DMS 273 (cell line): ENCODE measurements around the gene ZNF22.
"Not testable (repeated sequence)": the region's sequence is repeated elsewhere in the genome, so short reads cannot be mapped to it uniquely, and the experiment has no call there.

ENCODE experiments used
- DNase-seq: peaks from one replicate; lab custom pipeline; 2025; ENCODE audit not compliant: unreplicated experiment; lab: John Stamatoyannopoulos, UW

The ZNF22 gene

DNA sequence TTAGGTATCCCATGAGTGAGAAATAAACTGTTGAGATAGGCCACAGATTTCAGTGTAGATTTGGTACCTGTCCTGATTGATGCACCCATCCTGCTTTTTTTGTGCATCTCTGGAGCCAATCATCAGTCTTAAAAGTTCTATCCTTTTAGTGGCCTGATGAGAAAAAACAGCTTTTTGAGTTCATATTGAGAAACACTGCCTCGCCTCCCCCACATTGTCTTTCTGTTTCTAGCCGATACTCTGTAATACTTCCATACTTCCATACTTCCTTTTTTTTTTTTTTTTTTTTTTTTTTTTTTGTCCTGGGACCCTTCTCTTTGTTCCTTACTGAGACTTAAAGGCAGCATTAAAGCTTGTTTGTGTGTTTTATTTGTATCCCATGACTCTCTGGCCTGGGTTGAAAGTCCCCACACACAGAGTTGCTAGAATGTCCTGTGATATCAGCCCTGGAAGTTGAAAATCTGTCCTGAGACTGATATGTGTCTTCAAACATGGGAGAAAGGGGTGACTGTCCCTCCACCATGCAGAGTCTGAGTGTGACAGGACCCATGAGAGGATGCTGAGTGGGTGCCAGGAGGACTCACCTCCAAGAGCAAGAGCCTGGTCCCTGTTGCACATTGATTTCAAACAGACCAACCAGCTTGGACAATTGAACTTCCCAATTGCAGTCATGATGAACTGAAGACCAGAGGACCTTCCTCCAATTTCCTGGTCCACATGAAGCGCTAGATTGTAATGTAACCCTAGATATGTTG is 5.7 kb downstream of the ZNF22 start:
- DNase-seq: no peak

DNA sequence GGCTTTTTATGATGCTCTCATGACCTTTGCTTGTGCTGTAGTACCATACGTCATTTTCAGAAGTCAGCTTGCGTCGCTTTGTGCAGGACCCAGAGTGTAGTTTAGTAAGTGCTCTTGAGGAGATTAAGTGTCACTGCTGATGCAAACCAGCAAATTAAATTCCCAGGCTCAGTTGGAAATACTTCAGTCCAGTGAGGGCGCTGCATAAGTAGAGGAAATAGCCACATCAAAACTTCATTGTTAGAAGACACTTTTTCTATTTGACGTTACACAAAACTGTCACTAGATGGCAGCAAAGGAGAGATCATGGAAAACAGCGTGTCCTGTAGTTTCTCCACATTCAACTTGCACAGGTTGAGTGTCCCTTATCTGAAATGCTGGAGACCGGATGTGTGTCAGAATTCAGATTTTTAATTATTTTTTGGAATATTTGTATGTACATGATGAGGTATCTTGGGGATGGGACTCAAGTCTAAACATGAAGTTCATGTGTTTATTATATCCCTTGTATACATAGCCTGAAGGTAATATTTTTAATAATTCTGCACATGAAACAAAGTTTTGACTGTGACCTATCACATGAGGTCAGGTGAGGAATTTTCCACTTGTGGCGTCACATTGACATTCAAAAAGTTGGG is 7.9 kb downstream of the ZNF22 start:
- peak; percentile 85 for DNase-seq

DNA sequence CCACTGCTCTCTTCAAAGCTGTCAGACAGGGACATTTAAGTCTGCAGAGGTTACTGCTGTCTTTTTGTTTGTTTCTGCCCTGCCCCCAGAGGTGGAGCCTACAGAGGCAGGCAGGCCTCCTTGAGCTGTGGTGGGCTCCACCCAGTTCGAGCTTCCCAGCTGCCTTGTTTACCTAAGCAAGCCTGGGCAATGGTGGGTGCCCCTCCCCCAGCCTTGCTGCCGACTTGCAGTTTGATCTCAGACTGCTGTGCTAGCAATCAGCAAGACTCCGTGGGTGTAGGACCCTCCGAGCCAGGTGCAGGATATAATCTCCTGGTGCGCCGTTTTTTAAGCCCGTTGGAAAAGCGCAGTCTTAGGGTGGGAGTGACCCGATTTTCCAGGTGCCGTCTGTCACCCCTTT is 13.8 kb downstream of the ZNF22 start:
- DNase-seq: not testable (repeated sequence)

DNA sequence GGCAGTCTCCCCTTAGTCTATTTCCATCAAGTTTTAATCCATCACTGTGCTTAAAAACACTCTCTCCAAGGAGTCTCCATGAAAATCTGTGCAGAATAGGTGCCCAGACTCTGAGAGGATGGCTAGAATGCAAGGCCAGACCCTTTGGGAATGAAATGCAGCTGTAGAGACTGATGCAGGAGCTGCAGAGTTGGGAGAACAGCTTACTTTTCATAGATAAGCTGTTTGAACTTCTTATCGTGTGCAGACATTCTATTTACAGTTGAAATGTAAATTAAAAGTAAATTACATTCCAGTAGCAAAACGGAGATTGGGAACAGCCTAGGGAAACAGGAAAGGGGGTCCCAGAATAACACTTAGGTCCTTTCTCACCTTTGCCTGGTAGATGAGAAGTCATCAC is 14.9 kb downstream of the ZNF22 start:
- DNase-seq: no peak

DNA sequence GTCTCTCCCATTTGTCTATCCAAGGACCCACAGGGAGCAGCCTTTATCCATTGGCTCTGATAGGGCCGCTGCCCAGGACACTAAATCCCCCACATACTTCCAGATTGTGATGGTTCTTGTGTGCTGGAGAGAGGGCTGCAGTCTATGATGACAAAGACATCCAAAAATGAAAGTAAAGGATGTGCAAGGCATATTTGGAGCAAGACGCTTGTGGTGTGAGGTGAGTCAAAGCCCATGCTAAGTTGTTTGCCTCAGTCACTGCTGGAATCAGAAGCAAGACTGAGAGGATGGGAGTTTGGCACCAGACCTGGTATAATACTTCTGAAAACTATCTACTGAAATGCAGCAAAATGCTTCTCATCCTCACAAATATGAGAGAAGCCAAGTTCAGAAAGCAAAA is 22.7 kb downstream of the ZNF22 start:
- no peak for DNase-seq

DNA sequence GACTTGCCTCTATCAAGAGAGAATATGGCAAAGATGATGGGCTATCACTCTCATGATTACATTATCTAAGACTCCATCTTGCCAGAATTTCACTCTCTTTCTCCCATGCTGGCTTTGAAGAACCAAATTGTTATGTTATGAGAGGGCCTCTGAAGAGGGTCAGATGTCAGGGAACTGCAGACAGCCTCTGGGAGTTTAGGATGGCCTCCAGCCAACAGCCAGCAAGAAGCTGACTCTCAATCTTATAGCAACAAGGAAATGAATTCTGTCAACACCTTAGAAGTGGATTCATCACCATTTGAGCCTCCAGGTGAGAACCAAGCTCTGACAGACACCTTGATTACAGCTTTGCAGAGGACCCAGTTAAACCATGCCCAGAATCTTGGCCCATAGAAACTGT is 33.6 kb downstream of the ZNF22 start:
- no peak for DNase-seq

DNA sequence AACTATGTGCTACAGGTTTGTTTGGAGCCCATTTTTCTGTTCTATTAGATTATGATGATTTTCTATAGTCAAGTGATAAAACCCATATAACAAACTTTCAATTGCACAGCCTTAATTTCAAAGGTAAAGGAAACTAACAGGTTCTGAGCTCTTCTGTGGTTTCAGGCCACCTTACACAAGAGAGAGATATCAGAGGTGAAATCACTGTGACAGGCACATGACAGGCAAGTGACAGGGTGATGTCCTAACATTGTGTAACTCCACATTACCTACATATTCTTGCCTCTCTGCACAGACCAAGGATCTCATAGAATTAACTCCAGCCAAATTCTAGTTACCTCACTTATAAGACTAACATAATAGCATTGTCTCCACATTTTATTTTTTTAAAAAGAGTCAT is 35.0 kb downstream of the ZNF22 start:
- no peak for DNase-seq

DNA sequence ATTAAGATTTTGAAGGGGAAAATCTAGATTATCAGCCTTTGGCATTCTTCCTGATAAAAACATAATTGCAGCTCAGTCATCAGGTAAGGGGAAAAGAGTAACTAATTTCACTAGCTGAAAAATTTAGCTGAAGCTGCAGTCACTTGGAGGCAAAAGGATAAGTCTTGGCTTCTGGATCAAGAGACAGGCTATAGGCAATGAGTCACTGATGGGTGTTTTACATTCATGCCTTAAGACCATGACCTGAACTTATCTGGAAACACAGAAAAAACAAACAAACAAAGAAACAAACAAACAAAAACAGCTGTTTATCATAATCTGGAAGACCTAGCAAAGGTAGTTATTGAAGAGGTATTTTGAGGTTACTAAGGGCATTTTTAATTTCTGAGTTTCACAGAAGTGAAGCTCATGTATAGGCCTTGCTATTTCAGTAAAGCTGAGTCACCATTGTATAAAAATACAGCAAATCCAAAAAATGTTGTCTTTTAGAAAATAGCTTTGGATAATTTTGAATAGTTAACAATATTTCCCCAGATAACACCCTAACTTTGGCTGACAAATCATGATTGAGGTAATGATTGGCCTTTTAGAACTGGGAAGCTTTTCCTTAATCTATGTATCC is 40.3 kb downstream of the ZNF22 start:
- DNase-seq: no peak

DNA sequence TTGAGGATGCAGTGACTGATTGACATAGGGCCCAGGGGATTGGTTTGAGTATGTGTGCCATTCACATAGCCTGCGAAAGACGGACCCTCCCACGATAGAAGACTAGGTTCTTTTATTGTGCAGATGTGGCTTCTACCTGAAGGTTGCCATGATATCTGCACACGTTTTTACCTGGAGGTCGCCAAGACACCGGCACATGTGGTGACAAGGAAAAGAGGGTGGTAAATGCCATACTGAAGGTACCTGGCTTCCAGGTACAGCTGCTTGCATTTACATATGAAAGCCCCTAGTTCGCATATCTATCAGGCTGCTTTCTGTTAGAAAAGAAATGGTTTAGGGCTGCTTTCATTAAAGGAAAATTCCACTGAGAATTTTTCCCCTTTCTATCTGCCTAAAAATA is 43.6 kb downstream of the ZNF22 start:
- DNase-seq: no peak

DNA sequence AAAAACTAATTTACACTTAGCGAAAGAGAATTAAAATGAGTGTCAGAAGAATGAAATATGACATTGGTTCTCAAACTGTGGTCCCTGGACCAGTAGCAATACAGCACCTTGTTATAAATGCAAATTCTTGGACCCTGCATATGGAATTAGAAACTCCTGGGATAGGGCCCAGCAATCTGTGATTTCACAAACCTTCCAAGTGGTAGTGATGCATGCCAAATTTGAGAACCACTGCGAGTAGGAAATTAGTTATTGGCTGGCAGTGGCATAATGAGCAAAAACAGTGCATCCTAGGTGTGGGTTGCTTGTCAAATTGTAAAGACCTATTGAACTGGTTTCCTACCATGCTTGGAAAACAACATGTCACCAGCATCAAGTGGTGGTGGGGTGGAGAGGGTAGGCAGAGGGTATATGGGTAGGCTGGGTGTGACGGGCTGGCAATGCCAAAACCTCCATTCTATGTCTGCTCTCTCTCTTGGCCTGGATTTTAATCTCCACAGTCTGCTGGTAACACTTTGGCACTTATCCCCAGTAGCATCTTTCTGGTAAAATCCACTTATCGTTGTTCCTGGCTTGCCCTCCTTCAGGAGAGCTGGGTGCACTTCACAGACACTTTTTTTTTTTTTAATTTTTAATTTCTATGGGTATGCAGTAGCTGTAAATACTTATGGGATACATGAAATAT is 50.0 kb downstream of the ZNF22 start:
- DNase-seq: no peak

DNA sequence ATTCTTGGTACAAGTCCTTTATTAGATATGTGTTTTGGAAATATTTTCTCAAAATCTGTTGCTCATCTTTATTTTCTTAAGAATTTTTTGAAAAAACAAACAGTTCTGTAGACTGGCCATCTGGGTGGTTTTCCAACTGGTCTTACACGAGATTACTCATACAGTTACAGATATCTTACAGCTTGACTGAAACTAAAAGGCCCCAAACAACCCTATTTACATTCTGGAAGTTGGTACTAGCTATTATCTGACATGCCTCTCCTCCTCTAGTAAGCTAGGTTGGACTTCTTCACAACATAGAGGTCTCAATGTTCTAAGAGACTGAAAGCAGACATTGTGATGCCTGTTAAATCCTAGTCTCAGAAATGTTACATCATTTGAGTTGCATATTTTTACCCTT is 52.0 kb downstream of the ZNF22 start:
- no peak for DNase-seq

DNA sequence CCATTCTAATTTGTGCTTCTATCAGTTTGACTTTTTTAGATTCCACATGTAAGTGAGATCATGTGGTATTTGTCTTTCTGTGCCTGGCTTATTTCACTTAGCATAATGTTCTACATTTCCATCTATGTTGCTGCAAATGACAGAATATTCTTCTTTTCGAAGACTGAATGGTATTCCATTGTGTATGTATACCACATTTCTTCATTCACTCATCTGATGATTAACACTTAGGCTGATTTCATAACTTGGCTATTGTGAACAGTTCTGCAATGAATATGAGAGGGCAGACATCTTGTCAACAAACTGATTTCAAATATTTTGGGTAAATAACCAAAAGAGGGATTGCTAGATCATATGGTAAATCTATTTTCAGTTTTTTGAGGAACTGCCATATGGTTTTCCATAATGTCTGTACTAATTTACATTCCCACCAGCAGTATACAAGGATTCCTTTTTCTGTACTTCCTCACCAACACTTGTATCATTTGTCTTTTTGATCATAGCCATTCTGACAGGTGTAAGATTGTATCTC is 52.9 kb downstream of the ZNF22 start:
- no peak for DNase-seq
